Endothelial cell of umbilical vein (primary cell): Measurements from ENCODE around the gene SH3TC1.

Source experiments
- POLR2A ChIP-seq: IDR thresholded peaks from 2 replicates; pipeline ENCODE4 v1.6.1; 2012; ENCODE audit warnings: low read depth, mild to moderate bottlenecking, control low read depth, low read length
- TF ChIP-seq, protein P1 (sequence below), 2 donors: IDR thresholded peaks; 1 replicate in 1 of 2; 2 replicates in 1 of 2; pipeline ENCODE4 v1.5.1; 2011; ENCODE audit warnings: low read length in 2 of 2, mild to moderate bottlenecking in 2 of 2, moderate library complexity in 2 of 2, control low read depth in 1 of 2, inconsistent platforms in 1 of 2, low read depth in 1 of 2; ENCODE audit not compliant: insufficient read depth in 1 of 2; ENCODE audit errors: extremely low read depth in 1 of 2

DNA sequence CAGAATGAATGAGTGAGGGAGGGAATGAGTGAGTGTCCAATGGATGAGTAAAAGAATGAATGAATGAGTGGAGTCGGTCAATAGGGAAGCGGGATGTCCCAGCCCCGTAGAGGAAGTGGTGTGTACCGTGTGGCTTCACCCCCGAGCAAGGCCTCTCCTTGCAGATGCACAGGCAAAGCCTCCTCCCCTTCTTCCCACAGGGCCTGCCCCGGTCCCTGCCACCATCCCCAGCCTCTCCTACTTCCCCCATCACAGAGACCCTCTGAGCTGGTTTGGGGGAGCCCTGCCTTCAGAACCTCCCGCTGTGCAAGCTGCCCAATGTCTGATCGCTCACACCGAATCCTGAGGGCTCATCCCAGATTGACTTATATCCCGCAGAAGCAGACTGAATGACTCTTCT is 84.1 kb downstream of the SH3TC1 start:
- TF ChIP-seq POLR2A, result no peak
- TF ChIP-seq, protein P1, sequence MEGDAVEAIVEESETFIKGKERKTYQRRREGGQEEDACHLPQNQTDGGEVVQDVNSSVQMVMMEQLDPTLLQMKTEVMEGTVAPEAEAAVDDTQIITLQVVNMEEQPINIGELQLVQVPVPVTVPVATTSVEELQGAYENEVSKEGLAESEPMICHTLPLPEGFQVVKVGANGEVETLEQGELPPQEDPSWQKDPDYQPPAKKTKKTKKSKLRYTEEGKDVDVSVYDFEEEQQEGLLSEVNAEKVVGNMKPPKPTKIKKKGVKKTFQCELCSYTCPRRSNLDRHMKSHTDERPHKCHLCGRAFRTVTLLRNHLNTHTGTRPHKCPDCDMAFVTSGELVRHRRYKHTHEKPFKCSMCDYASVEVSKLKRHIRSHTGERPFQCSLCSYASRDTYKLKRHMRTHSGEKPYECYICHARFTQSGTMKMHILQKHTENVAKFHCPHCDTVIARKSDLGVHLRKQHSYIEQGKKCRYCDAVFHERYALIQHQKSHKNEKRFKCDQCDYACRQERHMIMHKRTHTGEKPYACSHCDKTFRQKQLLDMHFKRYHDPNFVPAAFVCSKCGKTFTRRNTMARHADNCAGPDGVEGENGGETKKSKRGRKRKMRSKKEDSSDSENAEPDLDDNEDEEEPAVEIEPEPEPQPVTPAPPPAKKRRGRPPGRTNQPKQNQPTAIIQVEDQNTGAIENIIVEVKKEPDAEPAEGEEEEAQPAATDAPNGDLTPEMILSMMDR (IDR thresholded peaks at IDR 0.05; ENCODE audit: extremely low read depth in 1 of 2, insufficient read depth in 1 of 2, low read depth in 1 of 2, low read length in 2 of 2), result no peak
